Mesothelial cell of epicardium (in vitro differentiated cells): ENCODE data around the gene SNRK. TPM values are rescaled to one million over a fixed set of nuclear protein-coding genes. Genes with fewer than 3 reads are reported as not detected.

ENCODE experiments used
- DNase-seq, 2 experiments: peaks; one replicate each; pipeline ENCODE4 v3.0.0; 2021; ENCODE audit warnings: low spot score in 2 of 2; ENCODE audit not compliant: unreplicated experiment in 2 of 2
- H3K27ac Mint-ChIP-seq: 2 replicates; pipeline ENCODE4 v1.8.0; 2021; ENCODE audit warnings: mixed read lengths
- H3K27me3 Mint-ChIP-seq: 2 replicates; pipeline ENCODE4 v1.8.0; 2021; ENCODE audit warnings: low read depth, mixed read lengths
- H3K36me3 Mint-ChIP-seq: 2 replicates; pipeline ENCODE4 v1.8.0; 2021; ENCODE audit warnings: mixed read lengths
- H3K4me1 Mint-ChIP-seq: 2 replicates; pipeline ENCODE4 v1.8.0; 2021; ENCODE audit warnings: mixed read lengths
- H3K4me3 Mint-ChIP-seq: 2 replicates; pipeline ENCODE4 v1.8.0; 2021; ENCODE audit warnings: mild to moderate bottlenecking, moderate library complexity, mixed read lengths
- H3K9me3 Mint-ChIP-seq: 2 replicates; pipeline ENCODE4 v1.8.0; 2021; ENCODE audit warnings: mixed read lengths
- CTCF ChIP-seq: fragments of 200-600 bp; sonication (generic); IDR thresholded peaks from one replicate; pipeline ENCODE4 v1.5.0; 2021; ENCODE audit warnings: antibody characterized with exemption; ENCODE audit not compliant: unreplicated experiment
- total RNA-seq: library from RNA; stranded (reverse); gene quantifications from 3 replicates; pipeline ENCODE4 v1.2.1, GENCODE V29; 2021

SNRK gene
- total RNA-seq, 1 donor from 2014 or later: 19.3 TPM

GRCh38 chr3:43366481-43366880, 80.1 kb downstream of the SNRK start:
- peaks cover 9% of the 10 kb centered on the region for H3K36me3 Mint-ChIP-seq
- H3K9me3 Mint-ChIP-seq: no peaks in the 10 kb centered on the region
- no peak for TF ChIP-seq CTCF
- H3K27ac Mint-ChIP-seq: no peak overlapping the region
- H3K4me3 Mint-ChIP-seq: no peak overlapping the region
- DNase-seq: no peak
- no peaks in the 10 kb centered on the region for H3K27me3 Mint-ChIP-seq
- no peaks in the 10 kb centered on the region for H3K4me1 Mint-ChIP-seq

- DNase-seq: no peak
- no peak for TF ChIP-seq CTCF
- Mint-ChIP-seq H3K36me3 (peaks cover 9% of the 10 kb centered on the region), H3K9me3 (no peaks in the 10 kb centered on the region), H3K27ac (no peak overlapping the region), H3K4me1 (no peaks in the 10 kb centered on the region), H3K4me3 (no peak overlapping the region), H3K27me3 (no peaks in the 10 kb centered on the region)
Observed at GRCh38 chr3:43366885-43367284, 80.5 kb downstream of the SNRK start.

- Mint-ChIP-seq H3K36me3 (peaks cover 4% of the 10 kb centered on the region), H3K27me3 (no peaks in the 10 kb centered on the region), H3K9me3 (no peaks in the 10 kb centered on the region), H3K4me3 (no peak overlapping the region), H3K27ac (no peak overlapping the region), H3K4me1 (no peaks in the 10 kb centered on the region)
- TF ChIP-seq CTCF: no peak
- DNase-seq: no peak
Observed at GRCh38 chr3:43369404-43370292, 83.3 kb downstream of the SNRK start.

GRCh38 chr3:43370293-43370980, 84.1 kb downstream of the SNRK start:
- H3K27ac Mint-ChIP-seq: no peak overlapping the region
- H3K36me3 Mint-ChIP-seq: peaks cover 4% of the 10 kb centered on the region
- H3K9me3 Mint-ChIP-seq: no peaks in the 10 kb centered on the region
- TF ChIP-seq CTCF: no peak
- H3K4me3 Mint-ChIP-seq: no peak overlapping the region
- no peak for DNase-seq
- H3K27me3 Mint-ChIP-seq: no peaks in the 10 kb centered on the region
- H3K4me1 Mint-ChIP-seq: no peaks in the 10 kb centered on the region

GRCh38 chr3:43371494-43371893, 85.2 kb downstream of the SNRK start:
- Mint-ChIP-seq H3K36me3 (no peaks in the 10 kb centered on the region), H3K27me3 (no peaks in the 10 kb centered on the region), H3K27ac (no peak overlapping the region), H3K4me1 (no peaks in the 10 kb centered on the region), H3K9me3 (no peaks in the 10 kb centered on the region), H3K4me3 (no peak overlapping the region)
- no peak for DNase-seq
- TF ChIP-seq CTCF: no peak
